ENCODE data around the gene PTPRN2. TPM values are rescaled to one million over a fixed set of nuclear protein-coding genes. Genes with fewer than 3 reads are reported as not detected.
"Not testable (repeated sequence)": the region's sequence is repeated elsewhere in the genome, so short reads cannot be mapped to it uniquely, and the experiment has no call there.

The PTPRN2 gene
- polyA plus RNA-seq, 1 donor = 1.7 TPM

GRCh38 chr7:157932498-157933218, 655.0 kb downstream of the PTPRN2 start:
- DNase-seq (ENCODE audit: low read depth) = no peak

DNA sequence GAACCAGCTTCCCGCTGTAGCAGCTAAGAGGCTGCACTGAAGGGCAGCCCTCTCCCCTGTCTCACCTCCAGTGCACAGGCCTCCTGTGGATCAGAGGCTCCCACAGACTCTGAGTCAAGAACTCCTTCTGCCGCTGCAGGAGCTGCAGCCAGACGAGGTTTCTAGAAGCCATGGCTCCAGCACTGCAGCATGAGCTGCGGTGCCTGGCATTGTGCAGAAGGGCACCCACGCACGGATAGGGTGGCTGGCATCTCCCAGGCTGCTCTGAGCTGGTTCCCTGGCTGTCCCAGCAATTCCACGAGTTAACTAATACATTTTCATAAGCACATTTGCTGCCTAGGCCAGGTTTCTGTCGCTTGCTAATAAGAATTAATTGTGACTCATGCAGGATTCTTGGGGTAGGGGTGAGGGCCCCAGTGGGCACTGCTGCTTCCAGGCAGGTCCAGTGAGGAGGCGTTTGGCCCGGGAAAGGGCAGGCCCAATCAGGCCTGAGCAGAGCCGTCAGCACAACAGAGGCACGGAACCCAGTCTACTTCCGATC, 656.6 kb downstream of the PTPRN2 start:
- DNase-seq (ENCODE audit: low read depth) = no peak

GRCh38 chr7:157930441-157930840, 657.2 kb downstream of the PTPRN2 start:
- no peak for DNase-seq (ENCODE audit: low read depth)

- DNase-seq (ENCODE audit: low read depth) = no peak
These were observed 658.0 kb downstream of the PTPRN2 start for GRCh38 chr7:157929671-157930070.

DNA sequence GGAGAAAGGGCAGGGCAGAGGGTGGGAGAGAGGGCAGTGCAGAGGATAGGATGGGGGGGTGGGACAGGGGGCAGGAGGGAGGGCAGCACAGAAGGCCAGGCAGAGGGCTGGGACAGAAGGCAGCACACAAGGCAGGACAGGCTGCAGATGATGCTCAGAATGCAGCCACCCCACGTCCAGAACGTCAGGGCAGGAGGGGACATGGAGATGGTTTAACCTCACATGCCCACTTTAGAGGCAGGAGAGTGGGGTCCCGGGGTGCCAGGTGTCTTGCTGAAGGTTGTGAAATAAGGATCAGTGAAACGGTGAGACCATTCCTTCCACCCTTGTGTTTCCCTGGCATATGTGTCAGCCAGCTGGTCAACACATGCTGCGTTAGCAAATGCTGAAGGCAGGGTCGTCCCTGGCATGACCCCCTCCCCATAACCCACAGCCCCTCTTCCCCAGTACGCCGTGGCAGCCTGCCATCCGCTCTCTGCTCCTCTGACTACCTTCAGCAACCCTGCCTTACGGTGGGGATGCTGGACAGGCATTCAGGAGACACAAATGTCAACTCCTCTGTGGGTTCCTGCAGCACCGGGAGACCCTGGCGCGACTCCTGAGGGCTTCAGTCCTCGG, 658.7 kb downstream of the PTPRN2 start:
- DNase-seq (ENCODE audit: low read depth) = no peak

DNA sequence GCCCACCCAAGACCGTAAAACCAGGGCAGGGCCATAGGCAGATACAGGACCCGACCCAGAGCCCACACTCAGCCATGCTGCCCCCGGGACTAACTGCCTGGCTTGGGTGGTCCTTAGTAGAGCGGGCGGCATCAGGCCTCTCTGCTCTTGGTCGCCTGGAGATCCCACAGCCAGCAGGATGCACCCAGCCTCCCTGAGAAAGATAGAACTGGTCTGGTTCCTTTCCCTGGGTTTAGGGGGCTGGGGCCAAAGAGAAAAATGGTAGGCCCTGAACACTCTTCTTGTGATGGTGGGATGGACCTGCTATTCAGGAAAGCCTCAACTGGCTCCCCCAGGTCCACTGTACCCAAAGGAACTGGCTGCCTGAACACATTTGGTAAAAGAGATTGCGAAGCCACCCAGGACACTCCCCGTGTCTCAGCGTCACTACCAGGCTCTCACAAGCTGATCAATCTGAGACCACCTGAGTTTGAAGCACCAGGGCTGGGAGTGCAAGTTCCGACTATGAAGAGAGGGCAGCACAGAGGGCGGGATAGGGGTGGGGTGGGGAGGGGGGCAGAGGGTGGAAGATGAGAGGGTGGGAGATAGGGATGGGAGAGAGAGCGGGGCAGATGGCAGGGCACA, 659.3 kb downstream of the PTPRN2 start:
- DNase-seq (ENCODE audit: low read depth) = no peak

GRCh38 chr7:157927313-157927925, 660.2 kb downstream of the PTPRN2 start:
- DNase-seq (ENCODE audit: low read depth) = no peak

DNA sequence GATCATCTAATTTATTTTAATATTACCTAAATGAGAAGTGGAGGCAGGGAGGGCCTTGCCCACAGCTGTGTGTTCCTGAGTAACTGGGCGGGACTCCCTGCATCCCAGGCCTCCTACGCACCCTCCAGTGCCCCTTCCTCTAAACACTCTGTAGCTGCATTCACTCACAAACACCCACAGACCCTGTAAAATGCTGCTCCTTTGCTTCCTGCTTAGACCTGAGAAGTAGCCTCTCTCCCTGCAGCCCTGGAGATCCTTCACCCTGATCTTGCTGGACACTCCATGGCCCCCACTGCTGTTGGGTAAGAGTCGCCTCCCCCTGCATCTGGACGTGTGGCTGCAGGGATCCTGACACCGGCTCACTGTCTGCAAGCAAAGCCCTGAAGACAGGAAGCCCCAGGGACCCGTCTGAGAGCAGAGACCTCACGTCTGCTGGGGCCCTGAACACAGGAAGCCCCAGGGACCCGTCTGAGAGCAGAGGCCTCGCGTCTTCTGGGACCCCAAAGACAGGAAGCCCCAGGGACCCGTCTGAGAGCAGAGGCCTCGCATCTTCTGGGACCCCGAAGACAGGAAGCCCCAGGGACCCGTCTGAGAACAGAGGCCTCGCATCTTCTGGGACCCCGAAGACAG, 661.0 kb downstream of the PTPRN2 start:
- no peak for DNase-seq (ENCODE audit: low read depth)

GRCh38 chr7:157926107-157926506, 661.5 kb downstream of the PTPRN2 start:
- DNase-seq (ENCODE audit: low read depth) = no peak

DNA sequence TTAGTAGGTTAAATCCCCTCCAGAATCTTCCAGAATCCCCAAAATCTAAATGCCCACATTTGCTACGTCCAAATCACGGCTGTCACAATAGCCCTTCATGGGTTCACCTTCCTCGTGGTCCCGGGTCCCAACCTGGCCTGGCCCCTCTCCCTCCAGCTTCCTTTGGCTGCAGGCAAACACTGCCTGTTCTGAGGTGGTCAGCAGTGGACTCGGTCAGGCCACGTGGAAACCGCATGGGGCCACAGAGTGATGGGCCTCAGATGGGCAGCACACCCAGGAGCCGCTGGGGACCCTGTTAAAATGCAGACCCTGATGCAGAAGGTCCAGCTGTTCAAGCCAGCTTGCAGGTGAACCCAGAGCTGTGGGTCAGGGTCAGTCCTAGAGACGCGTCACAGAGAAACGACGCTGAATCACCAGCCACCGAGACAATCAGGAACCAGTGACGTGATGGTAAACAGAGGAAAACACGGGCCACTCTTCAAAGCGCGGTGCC, 662.2 kb downstream of the PTPRN2 start:
- no peak for DNase-seq (ENCODE audit: low read depth)

DNA sequence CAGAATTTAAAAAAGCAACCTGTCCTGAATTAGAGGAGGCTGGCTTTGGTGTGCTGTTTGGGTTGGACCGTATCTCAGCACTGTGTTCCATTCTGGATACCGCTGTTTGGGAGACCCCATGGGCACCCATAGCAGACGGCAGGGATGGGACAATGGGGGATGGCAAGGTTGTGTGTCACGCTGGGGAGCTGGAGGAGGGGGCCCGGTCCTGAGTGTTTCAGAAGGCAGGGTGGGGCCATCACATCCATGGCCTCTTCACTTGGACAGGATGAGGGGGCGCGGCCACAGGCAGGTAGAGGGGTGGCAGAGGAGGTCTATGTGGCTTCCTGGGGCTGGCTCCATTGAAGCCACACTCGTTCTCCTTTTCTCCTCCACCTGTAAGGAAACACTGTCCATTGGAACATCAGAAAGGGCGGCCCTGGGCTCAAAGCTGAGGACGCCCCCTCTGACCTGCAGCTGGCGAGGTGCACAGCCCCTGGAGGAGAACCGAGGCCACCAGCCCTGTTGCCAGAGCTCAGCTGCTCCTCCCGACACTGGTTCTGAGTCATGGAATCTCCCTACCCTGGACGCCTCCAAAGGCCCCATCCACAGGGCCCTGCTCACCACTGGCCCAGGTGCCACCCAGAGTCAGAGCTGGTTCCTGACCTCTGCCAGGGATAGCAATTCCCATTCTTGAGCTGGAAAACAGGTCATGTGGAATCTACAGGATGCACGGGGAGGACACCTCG, 663.6 kb downstream of the PTPRN2 start:
- no peak for DNase-seq (ENCODE audit: low read depth)

DNA sequence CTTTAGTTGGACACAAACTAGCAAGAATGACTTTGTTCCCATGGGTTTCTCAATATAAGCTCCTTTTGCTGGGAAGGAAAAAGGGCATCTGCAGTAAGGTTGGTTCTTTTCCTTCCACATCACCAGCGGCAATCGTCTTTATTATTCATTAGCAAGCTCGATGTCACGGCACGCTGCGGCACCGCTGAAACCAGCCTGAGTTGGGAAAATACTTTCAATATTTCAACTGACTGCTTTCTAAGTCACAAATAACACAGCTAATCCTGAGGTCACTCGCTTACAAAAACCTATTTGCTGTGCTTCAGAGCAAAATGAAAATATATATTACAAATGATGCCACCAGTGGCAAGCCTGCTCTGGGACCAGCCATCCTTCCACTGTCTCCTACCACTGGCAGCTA, 665.0 kb downstream of the PTPRN2 start:
- DNase-seq (ENCODE audit: low read depth) = no peak

- DNase-seq (ENCODE audit: low read depth) = no peak
These were observed 669.1 kb downstream of the PTPRN2 start for GRCh38 chr7:157918326-157919080.

GRCh38 chr7:157916946-157917640, 670.5 kb downstream of the PTPRN2 start:
- DNase-seq (ENCODE audit: low read depth) = no peak

- DNase-seq (ENCODE audit: low read depth) = no peak
These were observed 677.2 kb downstream of the PTPRN2 start for GRCh38 chr7:157910446-157910845.

- DNase-seq (ENCODE audit: low read depth) = not testable (repeated sequence)
These were observed 677.6 kb downstream of the PTPRN2 start for GRCh38 chr7:157910045-157910444.

GRCh38 chr7:157909370-157909769, 678.3 kb downstream of the PTPRN2 start:
- DNase-seq (ENCODE audit: low read depth) = no peak

- DNase-seq (ENCODE audit: low read depth) = no peak
These were observed 679.4 kb downstream of the PTPRN2 start for GRCh38 chr7:157908006-157908782.

- DNase-seq (ENCODE audit: low read depth) = no peak
These were observed 680.5 kb downstream of the PTPRN2 start for GRCh38 chr7:157907091-157907490.
